Fibroblast of gingiva (primary cell): ENCODE measurements around the gene TRAF4.
"Not testable (repeated sequence)": the region's sequence is repeated elsewhere in the genome, so short reads cannot be mapped to it uniquely, and the experiment has no call there.

Source experiments
- DNase-seq: peaks from one replicate; pipeline ENCODE4 v3.0.0-alpha.2; 2011; ENCODE audit warnings: low read depth

The TRAF4 gene

DNA sequence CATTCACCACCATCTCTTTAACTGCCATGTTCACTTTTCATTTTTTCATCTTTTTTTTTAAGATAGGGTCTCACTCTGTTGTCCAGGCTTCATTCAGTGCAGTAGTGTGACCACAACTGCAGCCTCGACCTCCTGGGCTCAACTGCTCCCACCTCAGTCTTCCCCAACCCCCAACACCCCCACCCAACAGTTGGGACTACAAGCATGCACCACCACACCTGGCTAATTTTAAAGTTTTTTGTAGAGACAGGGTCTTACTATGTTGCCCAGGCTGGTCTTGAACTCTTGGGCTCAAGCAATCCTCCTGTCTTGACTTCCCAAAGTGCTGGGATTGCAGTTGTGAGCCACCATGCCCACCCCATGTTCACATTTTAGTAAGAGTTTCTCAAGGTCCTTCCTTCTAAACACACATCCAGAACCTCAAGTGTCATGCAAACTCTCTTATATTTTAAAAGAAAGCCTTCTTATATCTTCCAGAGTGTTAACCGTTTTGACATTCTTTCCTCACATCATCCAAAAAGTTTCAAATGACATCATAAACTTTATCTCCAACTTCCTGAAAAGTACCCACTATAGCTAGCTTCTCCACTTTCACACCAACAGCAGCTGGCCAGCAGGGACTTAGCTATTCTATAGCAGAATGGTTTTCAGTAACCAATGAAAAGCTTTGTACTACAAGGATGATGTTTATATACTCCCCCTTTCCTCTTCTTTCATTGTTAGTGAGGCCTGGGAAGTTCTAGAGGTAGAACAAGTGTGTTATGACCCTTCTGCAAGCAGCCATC, 49.3 kb downstream of the TRAF4 start:
- no peak for DNase-seq

- not testable (repeated sequence) for DNase-seq
Observed at GRCh38 chr17:28794846-28795441, 51.1 kb downstream of the TRAF4 start.

DNA sequence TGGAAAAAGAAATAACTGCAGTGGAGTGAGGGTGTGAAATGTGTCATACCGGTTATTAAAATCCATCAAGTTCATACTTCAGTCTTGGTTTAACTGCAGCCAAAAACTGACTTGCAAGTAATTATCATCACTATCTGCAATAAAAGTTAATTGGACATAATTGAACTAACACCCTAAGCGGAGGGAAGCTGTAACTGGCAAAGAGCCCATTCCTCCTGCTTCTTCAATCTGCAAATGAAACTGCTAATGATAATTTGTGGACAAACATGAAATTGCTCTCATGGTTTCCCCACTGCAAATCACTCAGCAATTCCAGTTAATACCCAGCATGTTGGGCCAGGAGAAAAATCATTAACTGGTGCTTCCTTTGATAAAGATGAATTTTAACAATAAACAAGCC, 52.3 kb downstream of the TRAF4 start:
- DNase-seq, result no peak
